GM12801 (cell line): ENCODE results near the gene LENG9.

Source experiments
- TF ChIP-seq, protein P1 (sequence below): IDR thresholded peaks from one replicate; pipeline ENCODE4 v1.5.1; 2011; ENCODE audit warnings: control low read depth; ENCODE audit not compliant: insufficient read length; ENCODE audit errors: extremely low read depth

The LENG9 gene

DNA sequence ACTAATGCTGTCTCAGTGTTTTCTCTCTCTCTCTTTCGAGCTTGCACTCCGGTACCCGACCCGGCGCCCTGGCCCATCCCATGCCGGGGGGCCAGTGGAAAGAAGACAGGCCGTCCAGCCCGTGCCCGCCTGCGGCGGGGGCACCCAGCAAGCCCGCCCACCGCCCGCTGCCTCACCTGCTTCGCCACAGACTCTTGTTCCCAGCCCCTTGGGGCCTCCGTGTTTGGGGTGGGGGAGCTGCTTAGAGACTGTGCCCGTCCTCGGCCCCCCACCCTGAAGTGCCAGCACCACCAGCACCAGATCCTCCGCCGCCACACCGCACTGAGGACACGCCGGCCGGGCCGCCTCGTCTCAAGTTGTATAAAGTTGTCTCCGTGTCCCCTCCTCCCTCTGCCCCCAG lies 2.4 kb downstream of the LENG9 start:
- TF ChIP-seq, protein P1, sequence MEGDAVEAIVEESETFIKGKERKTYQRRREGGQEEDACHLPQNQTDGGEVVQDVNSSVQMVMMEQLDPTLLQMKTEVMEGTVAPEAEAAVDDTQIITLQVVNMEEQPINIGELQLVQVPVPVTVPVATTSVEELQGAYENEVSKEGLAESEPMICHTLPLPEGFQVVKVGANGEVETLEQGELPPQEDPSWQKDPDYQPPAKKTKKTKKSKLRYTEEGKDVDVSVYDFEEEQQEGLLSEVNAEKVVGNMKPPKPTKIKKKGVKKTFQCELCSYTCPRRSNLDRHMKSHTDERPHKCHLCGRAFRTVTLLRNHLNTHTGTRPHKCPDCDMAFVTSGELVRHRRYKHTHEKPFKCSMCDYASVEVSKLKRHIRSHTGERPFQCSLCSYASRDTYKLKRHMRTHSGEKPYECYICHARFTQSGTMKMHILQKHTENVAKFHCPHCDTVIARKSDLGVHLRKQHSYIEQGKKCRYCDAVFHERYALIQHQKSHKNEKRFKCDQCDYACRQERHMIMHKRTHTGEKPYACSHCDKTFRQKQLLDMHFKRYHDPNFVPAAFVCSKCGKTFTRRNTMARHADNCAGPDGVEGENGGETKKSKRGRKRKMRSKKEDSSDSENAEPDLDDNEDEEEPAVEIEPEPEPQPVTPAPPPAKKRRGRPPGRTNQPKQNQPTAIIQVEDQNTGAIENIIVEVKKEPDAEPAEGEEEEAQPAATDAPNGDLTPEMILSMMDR = no peak

DNA sequence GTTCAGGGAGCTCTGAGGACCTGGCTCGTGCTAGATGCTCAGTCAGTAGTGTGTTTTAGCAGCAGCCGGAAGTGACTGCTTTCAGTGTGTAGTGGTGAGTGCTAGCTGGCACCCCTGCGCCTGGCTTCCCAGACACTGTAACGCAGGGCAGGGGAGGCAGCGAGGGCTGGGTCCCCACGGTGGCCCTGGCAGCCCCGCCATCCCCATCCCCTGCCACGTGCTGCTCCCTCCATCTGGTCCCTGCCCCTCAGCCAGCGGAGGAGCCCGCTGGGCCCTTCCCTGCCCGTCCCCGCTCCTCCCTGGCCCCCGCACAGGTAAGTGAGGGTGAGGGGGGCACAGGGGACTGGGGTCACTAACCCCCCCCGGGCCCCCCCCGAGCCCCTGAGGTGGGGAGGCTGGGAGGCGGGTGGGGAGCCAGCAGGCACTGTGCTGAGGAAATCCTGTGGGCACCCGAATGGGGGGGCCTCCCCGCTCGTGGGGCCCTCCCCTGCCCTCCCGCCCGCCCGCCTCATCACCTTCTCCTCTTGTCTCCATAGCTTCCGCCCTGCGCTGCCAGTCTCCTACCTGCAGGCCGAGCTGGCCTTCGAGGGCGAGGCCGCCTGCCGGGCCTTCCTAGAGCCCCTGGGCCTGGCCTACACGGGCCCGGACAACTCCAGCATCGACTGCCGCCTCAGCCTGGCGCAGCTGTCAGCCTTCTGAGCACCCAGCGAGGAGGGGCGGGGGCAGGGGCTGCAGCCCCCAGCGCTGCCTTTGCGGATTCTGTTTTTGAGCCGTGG lies 3.2 kb downstream of the LENG9 start:
- TF ChIP-seq, protein P1 = no peak

DNA sequence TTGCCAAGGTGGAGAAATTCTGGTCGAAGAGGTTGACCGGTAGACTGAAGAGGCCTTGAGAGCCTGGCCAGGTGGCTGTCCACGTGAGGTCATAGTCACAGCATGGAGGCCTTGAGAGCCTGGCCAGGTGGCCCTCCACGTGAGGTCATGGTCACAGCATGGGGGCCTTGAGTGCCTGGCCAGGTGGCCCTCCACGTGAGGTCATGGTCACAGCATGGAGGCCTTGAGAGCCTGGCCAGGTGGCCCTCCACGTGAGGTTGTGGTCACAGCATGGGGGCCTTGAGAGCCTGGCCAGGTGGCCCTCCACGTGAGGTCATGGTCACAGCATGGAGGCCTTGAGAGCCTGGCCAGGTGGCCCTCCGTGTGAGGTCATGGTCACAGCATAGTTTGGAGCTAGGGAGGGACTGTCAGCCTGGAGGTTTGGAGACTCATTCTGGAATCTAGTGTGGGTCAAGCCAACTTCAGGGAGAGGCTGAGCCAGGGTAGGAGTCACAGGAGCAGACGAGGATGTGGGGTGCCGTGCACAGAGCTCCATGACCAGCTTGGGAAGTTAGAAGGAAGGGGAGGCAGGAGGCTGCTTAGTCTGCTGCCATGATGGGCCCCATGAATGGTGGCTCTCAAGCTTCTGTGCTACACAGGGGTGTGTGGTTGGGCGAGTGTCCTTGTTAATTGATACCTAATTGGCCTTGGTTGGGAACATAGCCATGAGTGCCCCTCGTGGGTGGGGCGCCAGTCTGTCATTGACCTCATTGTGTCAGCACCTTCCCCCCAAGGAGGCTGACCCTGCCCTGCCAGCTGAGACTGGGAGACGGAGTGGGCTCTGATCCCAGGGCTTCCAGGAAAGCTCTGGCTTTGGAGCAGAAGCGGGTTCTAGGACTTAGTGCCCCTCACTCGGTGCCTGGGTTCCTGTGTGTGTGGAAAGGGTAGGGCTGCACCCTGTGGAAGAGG lies 4.0 kb downstream of the LENG9 start:
- TF ChIP-seq, protein P1 = no peak

DNA sequence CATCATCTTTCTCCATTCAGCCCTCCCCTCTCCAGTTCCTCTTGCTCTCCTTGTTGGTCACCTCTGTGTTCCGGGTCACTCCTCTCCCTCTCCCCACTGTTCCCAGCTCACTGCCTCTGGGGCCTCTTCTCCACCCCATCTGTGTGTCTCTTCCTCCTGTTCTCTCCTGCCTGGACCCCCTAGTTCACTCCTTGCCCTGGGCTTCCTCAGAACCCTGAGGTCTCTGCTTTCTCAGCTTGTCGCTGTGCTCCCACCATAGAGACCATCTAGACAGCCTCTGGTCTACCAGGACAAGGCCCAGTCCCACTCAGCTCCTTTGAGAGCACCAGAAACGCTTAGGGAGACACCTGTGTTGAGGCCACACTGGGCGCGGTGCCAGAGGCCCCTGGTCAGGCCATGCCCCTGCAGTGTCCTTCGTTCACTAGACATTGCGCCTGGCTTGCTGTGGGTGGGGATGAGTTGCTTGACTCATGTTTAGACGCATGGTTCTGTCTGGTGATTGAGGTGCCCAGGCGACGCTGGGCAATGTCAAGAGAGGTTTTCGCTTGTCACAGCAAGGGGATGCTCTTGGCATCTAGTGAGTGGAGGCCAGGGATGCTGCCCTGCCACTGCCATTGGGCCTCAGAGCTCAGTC lies 4.8 kb downstream of the LENG9 start:
- TF ChIP-seq, protein P1 = no peak

DNA sequence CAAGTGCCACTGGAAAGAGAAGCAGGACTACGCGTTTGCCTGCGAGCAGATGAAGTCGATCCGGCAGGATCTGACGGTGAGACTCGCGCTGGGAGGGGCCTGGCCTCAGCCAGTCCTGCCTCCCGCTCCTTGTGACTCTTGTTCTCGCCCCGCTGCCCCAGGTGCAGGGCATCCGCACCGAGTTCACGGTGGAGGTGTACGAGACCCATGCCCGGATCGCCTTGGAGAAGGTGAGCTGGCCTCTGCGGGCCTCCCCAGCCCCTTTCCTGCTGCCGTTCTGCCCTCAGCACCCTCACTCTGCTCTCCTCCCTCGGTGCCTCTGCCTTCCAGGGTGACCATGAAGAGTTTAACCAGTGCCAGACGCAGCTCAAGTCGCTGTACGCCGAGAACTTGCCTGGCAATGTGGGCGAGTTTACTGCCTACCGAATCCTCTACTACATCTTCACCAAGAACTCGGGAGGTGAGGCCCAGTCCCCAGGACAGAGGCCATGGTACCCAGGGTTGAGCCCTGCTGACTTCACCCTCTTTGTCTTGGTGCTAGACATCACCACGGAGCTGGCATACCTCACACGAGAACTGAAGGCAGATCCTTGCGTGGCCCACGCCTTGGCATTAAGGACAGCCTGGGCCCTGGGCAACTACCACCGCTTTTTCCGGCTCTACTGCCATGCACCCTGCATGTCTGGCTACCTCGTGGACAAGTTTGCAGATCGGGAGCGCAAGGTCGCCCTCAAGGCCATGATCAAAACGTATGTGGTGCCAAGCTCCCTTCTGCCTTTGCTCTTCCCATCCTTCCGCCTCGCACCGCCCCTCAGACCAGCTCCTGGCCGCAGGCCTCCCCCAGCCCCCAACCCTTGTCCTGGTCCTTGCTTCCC lies 5.6 kb downstream of the LENG9 start:
- TF ChIP-seq, protein P1 = no peak

DNA sequence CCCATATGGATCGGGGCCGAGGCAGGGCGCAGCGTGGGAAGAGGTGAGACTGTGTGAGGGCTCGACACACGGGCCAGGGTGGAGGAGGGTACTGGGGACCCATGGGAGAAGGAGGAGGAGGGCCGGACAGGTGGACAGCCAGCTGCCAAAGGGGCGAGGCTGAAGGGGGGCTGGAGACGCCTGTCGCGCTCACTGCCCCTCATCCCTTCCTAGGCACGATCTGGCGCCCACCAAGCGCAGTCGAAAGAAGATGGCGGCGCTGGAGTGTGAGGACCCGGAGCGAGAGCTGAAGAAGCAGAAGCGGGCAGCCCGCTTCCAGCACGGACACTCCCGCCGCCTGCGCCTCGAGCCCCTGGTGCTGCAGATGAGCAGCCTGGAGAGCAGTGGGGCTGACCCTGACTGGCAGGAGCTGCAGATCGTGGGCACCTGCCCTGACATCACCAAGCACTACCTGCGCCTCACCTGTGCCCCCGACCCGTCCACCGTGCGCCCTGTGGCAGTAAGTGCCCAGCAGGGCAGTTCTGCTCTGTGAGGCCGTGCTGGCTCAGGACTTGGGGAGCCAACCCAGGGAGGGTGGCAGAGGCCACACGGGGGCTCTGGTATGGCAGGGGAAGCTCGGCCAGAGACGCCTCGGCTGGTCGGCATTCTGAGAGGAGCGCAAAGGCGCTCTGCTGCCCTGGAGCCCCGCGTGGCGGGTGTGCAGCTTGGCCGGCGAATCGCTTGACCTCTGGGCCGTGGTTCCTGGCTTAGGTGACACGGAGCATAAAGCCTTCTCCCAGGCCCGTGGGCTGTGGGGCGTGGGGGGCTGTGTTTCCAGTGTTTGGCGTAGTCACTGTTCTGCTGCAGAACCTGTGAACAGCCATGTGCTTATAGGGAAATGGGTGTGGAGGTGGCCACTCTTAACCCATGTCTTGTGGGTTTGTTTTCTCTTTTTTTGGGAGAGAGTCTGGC lies 6.9 kb downstream of the LENG9 start:
- TF ChIP-seq, protein P1 = no peak
